ENCODE measurements around the gene PURA. TPM values are rescaled to one million over a fixed set of nuclear protein-coding genes. Genes with fewer than 3 reads are reported as not detected.
A peak's percentile ranks its signal among the peaks of the same experiment; 100 is the strongest.

Gene PURA
- total and polyA plus RNA-seq, 2 of the 13 experiments (the other 11 are each of a cell fraction or from before 2014, with no cell fraction given), result 2.0 to 5.0 TPM

GRCh38 chr5:140107312-140108092 lies 6.4 kb upstream of the PURA start (continued):
- no peak; the same call in 1 of the 2 replicates for TF ChIP-seq ZNF816 (CRISPR knock-in tag; IDR thresholded peaks at IDR 0.05; ENCODE audit: borderline replicate concordance)
- TF ChIP-seq POGZ (CRISPR knock-in tag; IDR thresholded peaks at IDR 0.05), result peak; percentile 52; the same call in 1 of the 2 replicates
- peak; percentile 91 for TF ChIP-seq ZNF605 (CRISPR knock-in tag; IDR thresholded peaks at IDR 0.05)
- TF ChIP-seq SIN3B (IDR thresholded peaks at IDR 0.05; ENCODE audit: low read length), result no peak
- no peak for TF ChIP-seq GTF2F1 (IDR thresholded peaks at IDR 0.05; ENCODE audit: low read length)
- TF ChIP-seq NFYB (CRISPR knock-in tag; IDR thresholded peaks at IDR 0.05), result peak; percentile 30; the same call in 1 of the 2 replicates
- TF ChIP-seq, protein P1, sequence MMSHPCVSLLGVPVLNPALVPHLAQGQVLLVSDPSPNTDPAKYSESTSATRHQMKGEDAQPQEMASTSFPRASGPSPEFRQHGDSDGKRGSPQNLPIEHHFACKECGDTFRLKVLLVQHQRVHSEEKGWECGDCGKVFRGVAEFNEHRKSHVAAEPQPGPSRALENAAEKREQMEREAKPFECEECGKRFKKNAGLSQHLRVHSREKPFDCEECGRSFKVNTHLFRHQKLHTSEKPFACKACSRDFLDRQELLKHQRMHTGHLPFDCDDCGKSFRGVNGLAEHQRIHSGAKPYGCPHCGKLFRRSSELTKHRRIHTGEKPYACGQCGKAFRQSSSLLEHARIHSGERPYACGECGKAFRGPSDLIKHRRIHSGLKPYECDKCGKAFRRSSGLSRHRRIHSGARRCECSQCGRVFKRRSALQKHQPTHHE (CRISPR knock-in tag; IDR thresholded peaks at IDR 0.05; ENCODE audit: borderline replicate concordance), result peak; percentile 86
- no peak for TF ChIP-seq TCF12 (IDR thresholded peaks at IDR 0.05)
- 0 out of 2 replicates have a peak, but pooled peaks have one; percentile 15 for TF ChIP-seq TCF12 (CRISPR knock-in tag; IDR thresholded peaks at IDR 0.05)
- no peak for TF ChIP-seq GTF3A (CRISPR knock-in tag; conservative IDR thresholded peaks at IDR 0.05)
- TF ChIP-seq JUNB (CRISPR knock-in tag; IDR thresholded peaks at IDR 0.05; ENCODE audit: borderline replicate concordance), result no peak
- TF ChIP-seq TFDP1 (CRISPR knock-in tag; IDR thresholded peaks at IDR 0.05; ENCODE audit: borderline replicate concordance), result peak; percentile 77; the same call in 1 of the 2 replicates
- no peak for TF ChIP-seq RFXANK (CRISPR knock-in tag; IDR thresholded peaks at IDR 0.05)
- TF ChIP-seq, protein P2, sequence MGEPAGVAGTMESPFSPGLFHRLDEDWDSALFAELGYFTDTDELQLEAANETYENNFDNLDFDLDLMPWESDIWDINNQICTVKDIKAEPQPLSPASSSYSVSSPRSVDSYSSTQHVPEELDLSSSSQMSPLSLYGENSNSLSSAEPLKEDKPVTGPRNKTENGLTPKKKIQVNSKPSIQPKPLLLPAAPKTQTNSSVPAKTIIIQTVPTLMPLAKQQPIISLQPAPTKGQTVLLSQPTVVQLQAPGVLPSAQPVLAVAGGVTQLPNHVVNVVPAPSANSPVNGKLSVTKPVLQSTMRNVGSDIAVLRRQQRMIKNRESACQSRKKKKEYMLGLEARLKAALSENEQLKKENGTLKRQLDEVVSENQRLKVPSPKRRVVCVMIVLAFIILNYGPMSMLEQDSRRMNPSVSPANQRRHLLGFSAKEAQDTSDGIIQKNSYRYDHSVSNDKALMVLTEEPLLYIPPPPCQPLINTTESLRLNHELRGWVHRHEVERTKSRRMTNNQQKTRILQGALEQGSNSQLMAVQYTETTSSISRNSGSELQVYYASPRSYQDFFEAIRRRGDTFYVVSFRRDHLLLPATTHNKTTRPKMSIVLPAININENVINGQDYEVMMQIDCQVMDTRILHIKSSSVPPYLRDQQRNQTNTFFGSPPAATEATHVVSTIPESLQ (CRISPR knock-in tag; conservative IDR thresholded peaks at IDR 0.05), result no peak
- no peak for TF ChIP-seq SNAI1 (CRISPR knock-in tag; IDR thresholded peaks at IDR 0.05; ENCODE audit: borderline replicate concordance)
- peak; percentile 60; the same call in 1 of the 2 replicates for TF ChIP-seq ZNF558 (CRISPR knock-in tag; IDR thresholded peaks at IDR 0.05; ENCODE audit: borderline replicate concordance)
- TF ChIP-seq REL (CRISPR knock-in tag; conservative IDR thresholded peaks at IDR 0.05), result no peak; the same call in 1 of the 2 replicates
- no peak for TF ChIP-seq YY1 (IDR thresholded peaks at IDR 0.05; ENCODE audit: insufficient read depth, insufficient replicate concordance, low read depth, low read length)
- no peak for TF ChIP-seq SRSF9 (IDR thresholded peaks at IDR 0.05; ENCODE audit: borderline replicate concordance, insufficient read depth, low read depth, low read length, poor library complexity, severe bottlenecking)
- TF ChIP-seq ZFAT (CRISPR knock-in tag; conservative IDR thresholded peaks at IDR 0.05), result peak; percentile 65; the same call in 1 of the 2 replicates
- TF ChIP-seq ZNF749 (CRISPR knock-in tag; IDR thresholded peaks at IDR 0.05; ENCODE audit: borderline replicate concordance), result no peak
- TF ChIP-seq MXD3 (CRISPR knock-in tag; IDR thresholded peaks at IDR 0.05), result peak; percentile 85
- 0 out of 2 replicates have a peak, but pooled peaks have one; percentile 29 for TF ChIP-seq JUN (CRISPR knock-in tag; IDR thresholded peaks at IDR 0.05)
- no peak for TF ChIP-seq ZNF768 (CRISPR knock-in tag; IDR thresholded peaks at IDR 0.05)
- TF ChIP-seq ZSCAN20 (CRISPR knock-in tag; IDR thresholded peaks at IDR 0.05; ENCODE audit: borderline replicate concordance), result 0 out of 2 replicates have a peak, but pooled peaks have one; percentile 65
- TF ChIP-seq FLYWCH1 (CRISPR knock-in tag; IDR thresholded peaks at IDR 0.05), result no peak
